HAP-1 (cell line): Measurements from ENCODE around the gene BICD1.
"Not testable (repeated sequence)": the region's sequence is repeated elsewhere in the genome, so short reads cannot be mapped to it uniquely, and the experiment has no call there.

Experiments used
- DNase-seq, 2 experiments: peaks; one replicate each; pipeline ENCODE4 v3.0.0-alpha.2; 2016 to 2020; ENCODE audit warnings: low spot score in 2 of 2
- H3K27me3 ChIP-seq: fragments of 250-450 bp; sonication (Bioruptor Pico); 2 replicates; pipeline ENCODE4 v1.5.1; 2020; ENCODE audit warnings: low read depth, mild to moderate bottlenecking, moderate library complexity
- H3K36me3 ChIP-seq: fragments of 250-450 bp; sonication (Bioruptor Pico); replicated peaks from 2 replicates; pipeline ENCODE4 v1.5.1; 2020; ENCODE audit warnings: mild to moderate bottlenecking
- H3K4me1 ChIP-seq: fragments of 250-450 bp; sonication (Bioruptor Pico); 2 replicates; pipeline ENCODE4 v1.5.1; 2020; ENCODE audit warnings: mild to moderate bottlenecking
- H3K4me3 ChIP-seq: fragments of 250-450 bp; sonication (Bioruptor Pico); 2 replicates; pipeline ENCODE4 v1.5.1; 2020; ENCODE audit warnings: mild to moderate bottlenecking, moderate library complexity
- H3K9me3 ChIP-seq: fragments of 250-450 bp; sonication (Bioruptor Pico); 2 replicates; pipeline ENCODE4 v1.5.1; 2020; ENCODE audit warnings: mild to moderate bottlenecking, moderate library complexity
- in situ Hi-C: fragments of 300-500 bp; cut with MboI; formaldehyde crosslinking; loops from 3 replicates; pipeline ENCODE4 v1.14.3; 2020; ENCODE audit warnings: low sequenced_read_pairs, inconsistent platforms, mixed read lengths

Gene BICD1

DNA sequence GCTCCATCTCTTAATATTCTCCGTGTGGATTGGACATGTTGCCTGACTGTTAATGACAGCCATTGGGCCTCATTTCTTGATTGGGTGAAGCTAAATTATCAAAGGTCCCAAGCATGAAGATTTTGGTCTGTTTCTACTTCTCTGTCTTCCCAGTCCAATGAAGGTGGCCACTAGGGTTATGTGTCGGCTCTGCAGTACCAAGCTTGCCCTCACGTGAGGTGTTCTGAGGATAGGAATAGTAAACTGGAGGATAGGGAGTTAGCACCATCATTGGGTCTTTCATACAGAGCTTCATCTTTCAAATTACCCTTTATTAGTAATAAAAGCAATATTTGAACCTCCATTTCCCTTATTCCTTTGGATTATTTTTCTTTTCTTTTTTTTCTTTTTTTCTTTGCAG, 21.9 kb upstream of the BICD1 start:
- Histone ChIP-seq H3K27me3 (no peaks in the 10 kb centered on the region), H3K4me3 (no peak overlapping the region), H3K4me1 (peaks cover 4% of the 10 kb centered on the region; the same call in 1 of the 2 replicates), H3K9me3 (no peaks in the 10 kb centered on the region), H3K36me3 (no peaks in the 10 kb centered on the region)
- in situ Hi-C loops: no loop called here
- DNase-seq: no peak

DNA sequence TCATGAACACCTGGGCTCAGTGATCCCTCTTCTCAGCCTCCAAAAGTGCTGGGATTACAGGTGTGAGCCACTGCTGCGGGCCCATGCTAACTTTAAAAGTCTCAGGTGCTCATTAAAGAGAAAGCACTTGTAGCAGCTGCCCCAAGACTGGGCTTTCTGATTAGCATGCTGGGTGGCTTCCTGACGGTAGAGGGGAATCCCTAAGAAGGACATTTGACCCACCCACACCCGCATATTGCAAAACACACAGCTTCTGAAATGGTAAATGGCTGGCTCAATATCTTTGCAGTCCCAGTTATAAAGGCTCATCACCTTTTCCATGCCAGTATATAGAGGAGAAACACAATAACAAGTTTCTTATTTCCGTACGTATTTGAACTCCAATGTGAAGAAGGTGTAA, 19.3 kb upstream of the BICD1 start:
- H3K27me3 ChIP-seq: no peaks in the 10 kb centered on the region
- H3K36me3 ChIP-seq: no peaks in the 10 kb centered on the region
- H3K4me1 ChIP-seq: peaks cover 8% of the 10 kb centered on the region
- in situ Hi-C loops: no loop called here
- H3K9me3 ChIP-seq: no peaks in the 10 kb centered on the region
- DNase-seq: no peak
- no peak overlapping the region for H3K4me3 ChIP-seq

DNA sequence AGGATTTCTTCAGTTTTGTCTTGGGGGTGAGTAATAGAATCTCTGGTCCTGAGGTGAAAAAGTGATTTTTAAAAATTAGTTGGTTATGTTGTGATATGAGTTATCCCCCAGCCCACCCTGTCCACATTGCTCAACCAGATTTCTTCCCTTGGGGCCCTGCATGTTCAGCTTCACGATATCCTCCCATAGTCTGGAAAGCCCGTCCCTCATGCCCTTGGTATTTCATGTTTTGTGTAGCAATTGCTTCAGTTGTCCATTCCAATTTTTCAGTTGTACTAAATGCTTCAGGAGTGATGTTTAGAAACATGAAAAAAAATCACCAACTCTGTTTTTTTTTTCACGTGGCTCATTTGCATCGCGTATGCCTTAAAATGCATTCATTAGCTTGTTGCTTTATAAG, 17.5 kb upstream of the BICD1 start:
- no peak for DNase-seq
- Histone ChIP-seq H3K36me3 (no peaks in the 10 kb centered on the region), H3K4me1 (peaks cover 16% of the 10 kb centered on the region), H3K9me3 (no peaks in the 10 kb centered on the region), H3K4me3 (no peak overlapping the region), H3K27me3 (no peaks in the 10 kb centered on the region)
- in situ Hi-C loops: no loop called here

DNA sequence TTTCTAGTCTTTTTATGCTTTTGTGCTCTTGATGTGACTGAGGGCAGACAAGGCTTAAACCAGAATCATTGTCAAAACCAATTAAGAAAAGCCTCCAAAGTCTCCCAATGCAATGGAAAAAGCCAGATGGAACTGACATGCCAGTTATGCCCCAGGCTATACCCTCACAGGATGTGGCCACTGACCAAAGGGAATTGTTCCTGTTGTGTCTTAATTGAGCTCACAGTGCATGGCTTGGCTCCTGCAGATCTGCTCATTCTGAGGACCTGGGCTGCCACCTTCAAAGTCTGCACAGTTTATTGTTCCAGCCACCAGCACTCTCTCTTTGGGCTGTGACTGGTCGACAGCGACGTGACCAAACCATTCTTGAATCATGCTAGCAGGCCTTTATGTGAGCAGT, 17.1 kb upstream of the BICD1 start:
- H3K27me3 ChIP-seq: no peaks in the 10 kb centered on the region
- DNase-seq: peak; percentile 7 to 62
- in situ Hi-C loops: no loop called here
- peaks cover 16% of the 10 kb centered on the region for H3K4me1 ChIP-seq
- no peaks in the 10 kb centered on the region for H3K36me3 ChIP-seq
- no peak overlapping the region for H3K4me3 ChIP-seq
- H3K9me3 ChIP-seq: no peaks in the 10 kb centered on the region

DNA sequence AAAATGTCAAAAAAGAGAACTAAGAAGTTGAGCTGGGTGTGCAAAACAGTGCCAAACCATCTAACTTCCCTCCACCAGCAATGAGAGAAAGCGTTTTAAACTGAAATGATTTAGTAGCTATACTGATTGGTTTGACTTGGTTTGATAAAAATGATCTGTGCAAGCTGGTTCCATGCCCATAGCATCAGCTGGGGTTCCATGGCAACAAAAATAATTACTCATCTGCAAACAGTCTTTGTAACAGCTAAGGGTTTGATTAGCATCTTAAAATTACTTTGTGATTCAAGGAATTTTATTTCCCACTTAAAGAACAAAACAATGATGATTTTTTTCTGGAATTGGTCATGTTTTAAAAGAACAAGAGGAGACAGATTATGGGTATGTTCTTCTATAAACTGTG, 15.0 kb upstream of the BICD1 start:
- H3K4me3 ChIP-seq: no peak overlapping the region
- no peaks in the 10 kb centered on the region for H3K27me3 ChIP-seq
- no peaks in the 10 kb centered on the region for H3K9me3 ChIP-seq
- no peaks in the 10 kb centered on the region for H3K36me3 ChIP-seq
- H3K4me1 ChIP-seq: peaks cover 16% of the 10 kb centered on the region
- in situ Hi-C loops: no loop called here
- DNase-seq: peak in 1 of 2 experiments; percentile 18

DNA sequence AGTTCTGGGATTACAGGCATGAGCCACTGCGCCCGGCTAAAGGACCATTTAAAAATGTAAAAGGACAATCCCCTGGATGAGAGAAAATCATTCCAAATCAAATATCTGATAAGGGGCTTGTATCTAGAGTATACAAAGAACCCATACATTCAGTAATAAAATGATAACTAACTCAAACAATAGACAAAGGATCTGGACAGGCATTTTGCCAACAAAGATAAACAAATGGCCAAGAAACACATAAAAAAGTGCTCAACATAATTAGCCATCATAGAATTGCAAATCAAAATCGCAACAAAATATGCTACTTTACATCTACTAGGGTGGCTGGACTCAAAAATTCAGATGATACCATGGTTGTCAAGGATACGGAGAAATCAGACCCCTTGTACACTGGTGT, 8.5 kb upstream of the BICD1 start:
- in situ Hi-C loops: no loop called here
- DNase-seq: peak in 1 of 2 experiments; percentile 68
- H3K9me3 ChIP-seq: 0 out of 2 replicates have a peak, but pooled peaks cover 2% of the 10 kb centered on the region
- no peaks in the 10 kb centered on the region for H3K27me3 ChIP-seq
- H3K4me1 ChIP-seq: peaks cover 33% of the 10 kb centered on the region
- H3K36me3 ChIP-seq: no peaks in the 10 kb centered on the region
- no peak overlapping the region for H3K4me3 ChIP-seq

DNA sequence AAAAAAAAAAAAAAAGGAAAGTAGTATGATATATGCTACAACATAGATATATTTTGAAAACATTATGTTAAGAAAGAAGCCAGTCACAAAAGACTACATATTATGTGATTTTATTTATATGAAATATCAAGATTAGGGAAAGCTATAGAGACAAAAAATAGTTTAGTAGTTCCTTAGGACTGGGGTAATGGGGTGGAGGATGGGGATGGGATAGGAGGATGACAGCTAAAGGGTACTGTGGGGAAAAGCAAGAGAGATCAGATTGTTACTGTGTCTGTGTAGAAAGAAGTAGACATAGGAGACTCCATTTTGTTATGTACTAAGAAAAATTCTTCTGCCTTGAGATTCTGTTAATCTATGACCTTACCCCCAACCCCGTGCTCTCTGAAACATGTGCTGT, 7.4 kb upstream of the BICD1 start:
- H3K4me3 ChIP-seq, H3K9me3 ChIP-seq, DNase-seq, in situ Hi-C loops, H3K36me3 ChIP-seq, H3K27me3 ChIP-seq: not testable (repeated sequence)
- H3K4me1 ChIP-seq: peaks cover 29% of the 10 kb centered on the region

DNA sequence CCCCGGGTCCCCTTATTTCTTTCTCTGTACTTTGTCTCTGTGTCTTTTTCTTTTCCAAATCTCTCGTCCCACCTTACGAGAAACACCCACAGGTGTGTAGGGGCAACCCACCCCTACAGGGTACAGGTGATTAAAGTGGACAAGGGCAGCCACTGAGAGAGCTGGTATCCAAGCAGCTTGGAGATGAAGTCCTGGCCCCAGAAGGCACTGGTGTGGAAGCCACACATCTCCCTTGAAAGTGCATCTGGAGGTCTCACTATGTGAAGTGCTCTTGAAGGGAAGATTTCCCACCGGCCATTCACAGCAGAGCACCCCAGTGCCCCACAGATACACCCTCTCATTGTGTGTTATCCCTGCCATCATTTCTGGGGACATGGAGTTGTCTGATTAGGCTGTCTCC, 6.3 kb upstream of the BICD1 start:
- Histone ChIP-seq H3K36me3 (no peaks in the 10 kb centered on the region), H3K4me3 (no peak overlapping the region), H3K4me1 (peaks cover 29% of the 10 kb centered on the region), H3K27me3 (no peaks in the 10 kb centered on the region), H3K9me3 (0 out of 2 replicates have a peak, but pooled peaks cover 2% of the 10 kb centered on the region)
- in situ Hi-C loops: no loop called here
- DNase-seq: no peak

DNA sequence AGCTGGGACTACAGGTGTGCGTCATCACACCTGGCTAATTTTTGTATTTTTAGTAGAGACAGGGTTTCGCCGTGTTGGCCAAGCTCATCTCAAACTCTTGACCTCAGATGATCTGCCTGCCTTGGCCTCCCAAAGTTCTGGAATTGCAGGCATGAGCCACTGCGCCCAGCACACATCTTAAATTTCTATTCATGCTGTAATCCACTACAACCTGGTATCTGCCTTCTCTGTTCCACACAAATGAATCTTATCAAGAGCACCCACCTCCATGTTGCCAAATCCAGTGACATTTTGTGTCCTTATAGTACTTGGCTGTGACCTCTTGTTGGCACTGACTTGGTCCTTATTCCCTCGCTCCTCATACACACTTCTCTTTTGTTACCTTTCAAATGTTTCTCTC, 5.8 kb upstream of the BICD1 start:
- in situ Hi-C loops: no loop called here
- Histone ChIP-seq H3K27me3 (no peaks in the 10 kb centered on the region), H3K4me1 (peaks cover 34% of the 10 kb centered on the region), H3K36me3 (no peaks in the 10 kb centered on the region), H3K4me3 (no peak overlapping the region), H3K9me3 (0 out of 2 replicates have a peak, but pooled peaks cover 2% of the 10 kb centered on the region)
- no peak for DNase-seq

DNA sequence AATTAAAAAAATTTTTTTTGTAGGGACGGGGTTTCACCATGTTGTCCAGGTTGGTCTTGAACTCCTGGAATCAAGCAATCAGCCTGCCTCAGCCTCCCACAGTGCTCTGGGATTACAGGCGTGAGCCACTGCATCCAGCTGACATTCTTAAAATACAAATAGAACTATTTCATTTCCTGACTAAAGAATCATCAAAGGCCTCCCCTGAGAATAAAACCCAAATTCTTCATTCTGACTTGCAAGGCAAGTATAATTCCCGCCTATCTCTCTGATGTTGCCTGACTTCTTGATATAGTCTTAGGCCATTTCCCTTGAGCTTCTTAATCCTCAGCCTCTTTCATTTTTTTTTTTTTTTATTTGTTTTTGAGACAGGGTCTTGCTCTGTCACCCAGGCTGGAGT, 4.4 kb upstream of the BICD1 start:
- H3K27me3 ChIP-seq: no peaks in the 10 kb centered on the region
- no peak for DNase-seq
- H3K36me3 ChIP-seq: no peaks in the 10 kb centered on the region
- peaks cover 38% of the 10 kb centered on the region for H3K4me1 ChIP-seq
- no peak overlapping the region for H3K4me3 ChIP-seq
- in situ Hi-C loops: no loop called here
- 0 out of 2 replicates have a peak, but pooled peaks cover 2% of the 10 kb centered on the region for H3K9me3 ChIP-seq

DNA sequence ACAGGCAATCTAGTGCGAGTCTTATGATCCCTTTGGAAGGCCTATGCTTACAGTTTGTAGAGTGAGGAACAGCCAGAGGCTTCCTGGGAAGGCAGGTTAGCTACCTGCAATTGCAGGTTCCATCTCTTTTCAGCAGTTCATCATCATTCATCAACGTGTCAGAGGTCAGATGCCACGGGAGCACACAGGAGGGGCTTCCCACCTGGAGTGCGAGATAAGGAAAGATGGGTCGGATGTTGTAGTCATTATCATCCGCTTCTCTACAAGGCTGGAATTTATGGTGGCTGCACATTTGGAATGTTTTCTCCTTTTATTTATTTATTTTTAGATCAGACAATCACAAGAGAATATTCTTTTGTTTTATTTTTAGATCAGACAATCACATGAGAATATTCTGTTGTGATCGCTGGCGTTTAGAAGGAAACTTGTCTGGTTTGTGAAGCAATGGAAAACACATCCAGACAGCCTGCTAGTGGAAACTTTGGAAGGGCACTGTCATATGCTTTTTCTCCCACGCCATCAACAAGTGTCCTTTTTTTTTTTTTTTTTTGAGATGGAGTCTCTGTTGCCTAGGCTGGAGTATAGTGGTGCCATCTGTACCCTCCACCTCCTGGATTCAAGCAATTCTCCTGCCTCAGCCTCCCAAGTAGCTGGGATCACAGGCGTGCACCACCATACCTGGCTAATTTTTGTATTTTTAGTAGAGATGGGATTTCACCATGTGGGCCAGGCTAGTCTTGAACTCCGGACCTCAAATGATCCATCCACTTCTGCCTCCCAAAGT, 1.9 kb upstream of the BICD1 start:
- Histone ChIP-seq H3K36me3 (peaks cover 5% of the 10 kb centered on the region; the same call in 1 of the 2 replicates), H3K9me3 (0 out of 2 replicates have a peak, but pooled peaks cover 2% of the 10 kb centered on the region), H3K4me1 (peaks cover 30% of the 10 kb centered on the region), H3K4me3 (no peak overlapping the region), H3K27me3 (no peaks in the 10 kb centered on the region)
- DNase-seq: no peak
- in situ Hi-C loops: no loop called here

DNA sequence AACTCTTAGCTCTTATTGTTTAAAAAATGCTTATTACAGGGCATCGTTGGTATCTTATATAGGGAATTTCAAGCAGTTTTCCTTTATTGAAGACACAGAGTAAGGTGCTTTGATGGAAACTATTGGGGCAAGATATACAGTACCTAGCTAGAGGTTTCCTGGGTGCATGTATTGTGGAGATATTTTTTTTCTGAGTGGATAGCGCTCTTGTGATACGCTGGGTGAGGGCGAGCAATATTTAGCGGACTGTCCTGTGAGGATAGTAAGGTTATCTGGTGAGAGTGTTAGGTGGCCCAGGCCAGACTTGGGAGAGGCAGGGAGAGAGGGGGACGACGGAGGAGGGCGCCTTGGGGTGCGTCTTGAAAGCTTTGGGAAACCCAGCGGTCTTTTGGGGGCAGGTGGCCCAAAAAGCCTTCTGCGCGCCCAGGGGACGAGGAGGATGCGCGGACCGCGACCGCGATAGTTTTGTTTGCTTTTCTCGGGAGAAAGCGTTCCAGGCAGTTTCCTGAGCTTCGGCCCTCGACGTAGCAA, 596 bp upstream of the BICD1 start:
- Histone ChIP-seq H3K4me3 (peak overlapping the region; percentile 67), H3K9me3 (0 out of 2 replicates have a peak, but pooled peaks cover 2% of the 10 kb centered on the region), H3K27me3 (no peaks in the 10 kb centered on the region), H3K4me1 (peaks cover 31% of the 10 kb centered on the region), H3K36me3 (peaks cover 8% of the 10 kb centered on the region; the same call in 1 of the 2 replicates)
- in situ Hi-C loops: no loop called here
- DNase-seq: no peak

DNA sequence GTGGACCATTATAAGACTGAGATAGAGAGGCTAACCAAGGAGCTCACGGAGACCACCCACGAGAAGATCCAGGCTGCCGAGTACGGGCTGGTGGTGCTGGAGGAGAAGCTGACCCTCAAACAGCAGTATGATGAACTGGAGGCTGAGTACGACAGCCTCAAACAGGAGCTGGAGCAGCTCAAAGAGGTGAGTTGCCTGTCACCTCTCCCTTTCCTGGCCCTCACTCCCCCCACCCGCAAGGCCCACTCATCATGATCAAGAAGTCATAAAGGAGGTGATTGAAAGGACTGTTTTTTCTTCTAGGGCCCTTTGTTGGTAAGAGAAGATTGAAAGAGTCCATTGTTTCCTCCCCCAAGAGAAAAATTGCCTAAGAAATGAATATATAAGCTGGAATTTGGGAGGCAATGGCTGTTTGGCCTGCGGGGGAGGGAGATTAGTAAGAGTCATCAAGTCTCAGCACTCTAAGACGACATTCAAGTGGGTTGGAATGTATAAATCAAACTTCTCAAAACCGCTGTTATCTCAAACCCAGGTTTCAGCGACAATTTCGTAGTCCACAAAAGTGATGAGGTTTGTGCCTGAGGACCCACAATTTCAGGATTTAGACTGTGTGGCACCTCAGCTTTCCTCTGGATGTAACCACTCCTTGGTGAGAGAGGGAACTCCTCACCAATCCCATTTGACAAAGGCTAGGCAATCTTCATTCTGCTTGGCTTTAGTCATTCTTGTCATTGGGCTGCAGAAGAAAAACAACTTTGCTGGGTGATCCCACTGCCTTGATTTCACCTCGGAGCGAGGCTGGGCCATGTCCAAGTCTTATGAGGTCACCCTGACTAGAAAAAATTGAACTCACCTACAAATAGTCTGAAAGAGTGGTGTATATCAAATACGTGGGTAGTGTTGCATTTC, 966 bp downstream of the BICD1 start:
- Histone ChIP-seq H3K9me3 (no peaks in the 10 kb centered on the region), H3K4me1 (peaks cover 36% of the 10 kb centered on the region), H3K4me3 (peak overlapping the region; percentile 67), H3K27me3 (no peaks in the 10 kb centered on the region), H3K36me3 (peaks cover 12% of the 10 kb centered on the region; the same call in 1 of the 2 replicates)
- in situ Hi-C loops: no loop called here
- DNase-seq: peak; percentile 88 to 98
